AG08395 (cell line): ENCODE results near the gene GRIN2A.

Source experiments
- DNase-seq: peaks from one replicate; pipeline ENCODE4 v3.0.0; 2012; ENCODE audit warnings: mixed read lengths, low spot score

GRIN2A gene

DNA sequence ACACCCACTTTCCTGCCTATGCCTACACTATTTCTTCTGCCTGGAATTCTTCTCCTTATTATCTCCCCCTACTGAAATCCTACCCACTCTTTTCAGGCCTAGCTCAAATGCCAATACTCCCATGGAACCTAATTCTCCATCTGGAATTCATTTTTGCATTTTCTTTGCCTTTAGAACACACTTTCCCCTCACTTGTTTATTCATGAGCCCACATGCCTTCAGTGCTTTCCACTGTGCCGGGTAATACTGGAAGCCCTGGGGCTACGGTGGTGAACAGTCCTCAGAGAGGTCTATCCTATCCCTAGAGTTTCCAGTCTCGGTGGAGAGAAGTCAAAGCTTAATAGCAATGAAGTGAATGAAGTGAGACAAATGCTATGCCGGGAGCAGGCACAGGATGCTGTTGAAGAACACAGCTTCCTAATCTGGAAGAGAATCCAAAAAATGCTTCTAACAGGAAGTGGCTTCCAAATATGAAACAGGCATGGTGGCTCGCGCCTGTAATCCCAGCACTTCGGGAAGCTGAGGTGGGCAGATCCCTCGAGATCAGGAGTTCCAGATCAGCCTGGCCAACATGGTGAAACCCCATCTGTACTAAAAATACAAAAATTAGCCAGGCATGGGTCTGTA, 322.4 kb downstream of the GRIN2A start:
- DNase-seq = no peak

DNA sequence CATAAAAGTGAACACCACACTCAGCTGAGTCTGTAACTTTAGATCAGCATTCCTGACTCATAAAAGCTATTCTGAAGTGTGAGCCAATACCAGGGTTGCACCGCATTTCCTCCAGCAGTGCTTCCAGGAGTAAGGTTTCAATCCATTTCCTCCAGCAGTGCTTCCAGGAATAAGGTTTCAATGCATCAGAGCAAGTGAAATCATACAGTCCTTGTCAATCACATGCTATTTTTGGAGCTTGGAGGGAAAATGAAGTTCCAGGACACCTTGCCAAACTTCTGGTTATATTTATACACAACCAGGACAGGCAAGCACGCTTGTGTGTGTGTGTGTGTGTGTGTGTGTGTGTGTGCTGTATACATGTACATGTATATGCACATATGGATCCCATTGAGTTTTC, 327.6 kb downstream of the GRIN2A start:
- no peak for DNase-seq

DNA sequence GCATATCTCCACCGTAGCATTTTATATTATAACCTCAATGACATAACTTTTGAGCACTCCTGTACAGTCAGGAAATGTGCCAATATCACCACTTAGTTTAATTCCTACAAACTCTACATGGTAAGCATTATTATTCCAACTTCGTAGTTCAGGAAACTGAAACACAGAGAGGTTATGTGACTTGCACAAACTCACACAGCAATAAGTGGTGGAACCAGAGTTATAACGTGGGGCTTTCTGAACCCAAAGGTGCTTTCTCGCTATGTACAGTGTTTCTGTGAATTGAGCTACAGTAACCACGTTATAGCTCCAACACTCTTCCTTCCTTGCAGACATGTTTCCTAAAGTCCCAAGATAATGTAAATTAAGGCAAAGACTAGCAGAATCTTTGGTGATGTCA, 330.2 kb downstream of the GRIN2A start:
- DNase-seq = no peak

DNA sequence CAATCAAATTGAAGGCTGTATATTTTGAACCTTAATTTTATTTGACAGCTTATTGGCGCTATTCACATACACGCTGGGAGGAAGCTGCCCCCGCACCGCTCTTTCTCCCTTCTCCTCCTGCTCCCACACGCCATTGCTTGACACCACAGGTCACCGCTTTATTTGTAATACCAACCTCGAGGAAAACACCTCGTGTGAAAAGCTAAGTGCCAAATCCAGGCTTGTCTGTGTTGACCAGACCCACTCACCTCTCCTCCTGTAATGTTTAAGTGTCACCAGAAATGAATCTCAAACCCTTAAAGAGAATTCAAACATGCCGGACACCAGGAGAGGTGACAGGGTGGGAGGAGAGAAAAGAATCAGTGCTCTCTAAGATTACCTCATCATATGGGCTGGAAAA, 331.4 kb downstream of the GRIN2A start:
- no peak for DNase-seq

DNA sequence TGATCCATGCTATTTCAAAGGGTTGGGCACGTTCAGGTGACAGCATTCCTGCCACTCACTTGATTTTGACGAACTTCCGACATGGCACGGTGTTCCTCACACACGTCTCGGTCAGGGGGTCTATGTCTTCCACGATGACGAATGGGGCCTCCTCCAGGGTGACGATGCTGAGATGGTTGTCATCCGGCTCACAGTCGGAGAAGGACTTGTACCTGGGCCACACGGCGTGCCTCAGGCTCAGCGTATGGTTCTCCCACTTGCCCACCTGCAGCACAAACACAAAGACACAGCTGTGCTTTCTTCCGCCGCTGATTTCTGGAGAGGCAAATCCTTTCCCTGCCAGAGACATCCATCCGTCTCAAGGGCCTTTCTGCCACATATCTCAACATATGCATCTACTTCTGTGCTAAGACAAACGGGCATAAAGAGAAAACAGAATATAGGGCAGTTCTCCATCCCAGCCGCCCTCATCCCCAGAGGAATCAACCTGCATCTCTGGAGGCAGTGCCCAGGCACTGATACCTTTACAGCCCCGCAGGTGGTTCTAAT, 332.5 kb downstream of the GRIN2A start:
- no peak for DNase-seq

DNA sequence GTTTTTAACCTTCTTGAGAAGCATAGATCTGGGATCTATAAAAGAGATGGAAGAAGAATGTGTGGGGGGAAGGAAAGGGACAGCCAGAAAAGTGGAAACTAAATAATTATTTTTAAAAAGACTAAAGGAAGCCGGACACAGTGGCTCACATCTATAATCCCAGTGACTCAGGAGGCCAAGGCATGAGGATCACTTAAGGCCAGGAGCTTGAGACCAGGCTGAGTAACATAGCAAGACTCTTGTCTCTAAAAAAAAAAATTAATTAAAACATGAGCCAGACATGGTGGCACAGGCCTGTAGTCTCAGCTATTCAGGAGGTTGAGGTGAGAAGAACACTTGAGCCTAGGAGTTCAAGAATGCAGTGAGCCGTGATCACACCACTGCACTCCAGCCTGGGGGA, 335.1 kb downstream of the GRIN2A start:
- no peak for DNase-seq

DNA sequence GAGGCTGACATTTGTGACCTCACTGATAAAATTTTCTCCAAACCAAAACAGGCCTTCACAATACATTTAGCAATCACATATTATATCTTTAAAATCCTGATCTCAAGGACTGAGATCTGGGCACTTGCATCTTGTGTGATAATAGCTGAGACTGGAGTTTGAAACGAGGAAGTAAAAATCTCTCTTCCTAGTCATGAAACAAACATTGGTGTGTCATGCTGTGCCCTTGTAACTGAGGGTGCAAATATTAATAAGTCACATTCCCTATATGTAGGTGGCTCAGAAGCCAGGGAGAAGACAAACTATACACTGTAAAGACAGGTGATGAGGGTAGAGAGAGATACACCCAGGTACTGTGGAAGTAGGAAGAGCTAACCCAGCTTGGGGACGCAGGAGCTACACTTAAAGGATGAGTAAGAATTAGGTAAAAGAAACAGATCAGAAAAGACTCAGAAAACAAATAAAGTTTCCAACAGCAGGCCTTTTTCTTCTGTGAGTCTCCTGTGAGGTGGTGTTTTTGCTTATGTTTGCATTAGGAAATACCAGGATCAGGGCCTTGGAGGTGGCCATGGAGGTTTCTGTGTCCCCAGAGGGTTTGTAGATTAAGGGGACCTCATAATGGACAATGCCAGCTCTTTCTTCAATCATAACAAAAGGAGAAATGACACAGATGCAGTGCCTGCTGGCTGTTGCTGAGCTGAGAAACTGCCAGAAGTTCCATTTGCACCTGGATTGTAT, 335.7 kb downstream of the GRIN2A start:
- DNase-seq = no peak

DNA sequence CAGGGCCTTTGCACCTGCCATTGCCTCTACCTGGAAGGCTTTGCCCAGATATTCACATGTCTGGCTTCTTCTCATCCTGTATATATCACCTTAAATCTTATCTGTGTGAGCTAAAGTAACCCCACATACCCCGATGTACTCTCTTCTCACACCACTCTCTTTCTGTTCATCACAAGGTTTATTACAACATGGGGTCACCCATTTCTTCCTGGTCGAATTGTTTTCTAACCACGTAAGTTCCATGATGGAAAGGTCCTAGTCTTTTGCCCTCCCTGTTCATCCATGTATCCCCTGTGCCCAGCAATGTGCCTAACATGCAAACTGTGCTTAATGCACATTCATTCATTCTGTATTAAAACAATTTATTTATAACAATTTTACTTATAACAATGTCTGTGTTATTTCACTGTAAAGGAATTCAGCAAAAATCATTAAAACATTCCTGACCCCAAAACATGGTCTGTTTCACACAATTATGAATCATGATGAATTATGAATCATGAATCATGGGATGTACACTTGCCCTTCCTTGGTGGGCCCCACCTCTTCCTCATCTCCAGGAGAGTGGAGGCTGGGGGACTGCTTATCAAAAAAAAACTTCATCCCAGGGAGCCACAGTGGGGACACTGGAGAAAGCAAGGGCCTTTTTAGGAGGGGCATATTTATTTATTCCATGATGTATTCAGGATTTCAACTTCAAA, 336.4 kb downstream of the GRIN2A start:
- no peak for DNase-seq

DNA sequence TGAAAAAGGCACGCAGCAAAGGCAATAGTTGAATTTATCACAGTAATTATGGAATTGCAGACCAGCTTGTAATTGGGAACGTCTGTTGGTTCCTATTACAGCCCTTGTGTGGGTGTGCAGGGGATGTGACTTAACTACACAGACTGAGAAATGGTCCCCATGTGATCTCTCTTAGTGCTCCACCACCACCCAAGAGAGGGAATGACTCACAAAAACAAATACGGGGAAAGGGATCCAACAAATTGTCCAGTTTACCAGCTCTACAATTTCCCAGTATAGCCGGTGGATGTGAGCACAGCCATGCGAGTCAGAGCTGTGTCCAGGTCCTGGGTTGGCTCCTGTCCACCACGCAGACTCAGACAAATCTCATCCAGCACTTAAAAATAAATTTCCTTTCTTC, 337.9 kb downstream of the GRIN2A start:
- DNase-seq = no peak

DNA sequence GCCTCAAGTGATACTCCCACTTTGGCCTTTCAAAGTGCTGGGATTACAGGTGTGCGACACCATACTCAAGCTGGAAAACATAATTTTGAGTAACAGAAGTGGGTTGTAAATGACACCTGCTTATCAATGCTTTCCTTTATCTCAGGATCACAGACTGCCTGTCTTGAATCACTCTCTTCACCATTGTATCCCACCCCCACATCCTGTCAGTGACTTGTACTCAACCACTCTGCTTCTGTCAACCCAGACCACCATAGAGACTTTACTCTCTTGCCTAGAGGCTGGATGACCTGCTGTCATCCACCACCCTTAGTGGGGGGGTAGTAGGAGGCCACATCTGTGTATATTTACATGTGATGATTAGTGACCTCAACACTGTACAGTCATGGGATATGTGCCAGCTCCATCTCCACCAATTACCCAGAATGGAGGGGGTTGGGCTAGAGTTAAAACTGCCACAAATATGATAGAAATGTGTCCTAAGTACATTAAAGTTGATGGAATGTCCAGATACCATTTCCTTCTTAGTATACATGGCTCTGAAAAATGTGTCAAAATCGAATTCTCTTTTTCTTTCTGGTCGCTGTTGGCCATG, 338.7 kb downstream of the GRIN2A start:
- DNase-seq = no peak

DNA sequence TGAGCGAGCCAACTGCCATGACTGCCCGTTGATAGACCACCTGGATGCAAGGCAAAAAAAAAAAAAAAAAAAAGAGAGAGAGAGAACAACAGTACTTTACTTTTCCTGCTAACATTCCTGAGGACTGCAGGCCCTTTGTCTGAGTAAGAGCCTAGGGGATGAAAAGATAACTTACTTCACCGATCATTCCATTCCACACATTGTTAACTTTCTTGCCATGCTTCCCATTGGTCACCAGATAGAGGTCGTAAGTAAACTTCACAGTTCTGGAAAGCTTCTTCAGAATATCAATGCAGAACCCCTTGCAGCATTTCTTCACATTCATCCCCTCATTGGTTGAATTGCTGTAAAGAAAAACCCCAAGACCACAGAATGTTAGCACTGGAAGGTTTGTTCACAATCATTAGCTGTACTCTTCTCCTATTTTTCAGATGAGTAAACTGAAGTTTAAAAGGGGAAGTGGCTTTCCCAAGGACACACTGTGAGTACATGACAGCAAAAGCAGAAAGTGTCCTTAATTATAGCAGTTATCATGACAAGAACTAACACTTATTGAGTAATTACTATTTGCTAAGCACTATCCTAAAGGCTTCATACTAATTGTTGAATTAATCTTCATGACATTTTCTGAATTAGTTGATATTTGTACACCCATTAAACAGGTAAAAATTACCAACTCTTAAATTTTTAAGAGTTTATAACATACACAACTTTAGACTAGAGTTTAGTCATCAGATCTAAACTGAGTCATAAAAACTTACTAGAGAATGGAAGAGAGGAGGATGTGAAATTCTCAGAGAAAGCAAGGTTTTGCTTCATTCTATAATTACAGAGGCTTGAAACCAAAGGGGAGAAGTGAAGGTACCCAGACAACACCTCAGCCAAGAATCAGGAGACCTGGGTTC, 341.2 kb downstream of the GRIN2A start:
- DNase-seq = no peak

DNA sequence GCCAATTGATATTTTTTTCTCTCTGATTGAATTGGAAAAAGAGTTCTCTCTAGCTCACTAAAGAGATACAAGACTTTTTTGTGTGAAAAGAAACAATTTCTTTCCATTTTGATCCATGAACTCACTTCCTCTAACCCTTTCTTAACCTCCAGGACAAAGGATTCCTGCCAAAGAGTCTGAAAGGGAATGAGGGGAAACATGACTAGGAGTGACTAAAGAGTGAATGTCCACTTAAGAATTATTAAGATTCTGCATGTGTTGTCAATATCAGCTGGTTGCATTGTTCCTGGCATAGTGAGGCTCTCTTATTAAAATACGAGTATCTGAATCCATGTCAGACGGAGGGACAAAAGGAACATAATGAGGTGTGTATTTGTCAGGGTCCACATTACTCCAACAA, 344.7 kb downstream of the GRIN2A start:
- DNase-seq = no peak

DNA sequence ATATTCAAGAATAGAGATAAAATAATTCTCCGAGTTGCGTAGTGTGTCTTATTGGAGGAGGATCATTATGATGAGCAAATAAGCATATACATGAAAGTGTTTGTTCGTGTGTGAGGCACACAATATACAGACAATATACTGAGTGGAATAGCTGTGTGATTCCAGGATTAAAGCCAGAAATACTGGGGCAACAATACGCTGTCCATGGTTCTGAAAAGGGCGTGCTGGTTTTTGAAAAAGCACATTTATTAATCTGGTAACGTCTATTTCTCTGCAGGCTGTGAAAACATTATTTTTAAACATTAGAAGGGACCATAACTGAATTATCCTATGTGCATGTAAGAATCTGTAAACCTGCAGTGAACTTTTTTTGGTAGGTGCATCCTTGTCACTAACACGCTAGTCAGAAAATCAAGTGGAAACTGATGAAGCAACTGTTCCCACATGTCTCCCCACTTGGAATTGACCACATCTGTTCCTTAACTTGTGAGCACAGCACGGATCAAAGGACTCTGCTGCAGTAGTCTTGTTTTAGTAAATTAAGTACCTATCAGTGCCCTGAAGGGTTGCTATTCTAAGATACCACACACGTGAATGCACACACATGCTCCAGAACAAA, 346.0 kb downstream of the GRIN2A start:
- peak; percentile 34 for DNase-seq

DNA sequence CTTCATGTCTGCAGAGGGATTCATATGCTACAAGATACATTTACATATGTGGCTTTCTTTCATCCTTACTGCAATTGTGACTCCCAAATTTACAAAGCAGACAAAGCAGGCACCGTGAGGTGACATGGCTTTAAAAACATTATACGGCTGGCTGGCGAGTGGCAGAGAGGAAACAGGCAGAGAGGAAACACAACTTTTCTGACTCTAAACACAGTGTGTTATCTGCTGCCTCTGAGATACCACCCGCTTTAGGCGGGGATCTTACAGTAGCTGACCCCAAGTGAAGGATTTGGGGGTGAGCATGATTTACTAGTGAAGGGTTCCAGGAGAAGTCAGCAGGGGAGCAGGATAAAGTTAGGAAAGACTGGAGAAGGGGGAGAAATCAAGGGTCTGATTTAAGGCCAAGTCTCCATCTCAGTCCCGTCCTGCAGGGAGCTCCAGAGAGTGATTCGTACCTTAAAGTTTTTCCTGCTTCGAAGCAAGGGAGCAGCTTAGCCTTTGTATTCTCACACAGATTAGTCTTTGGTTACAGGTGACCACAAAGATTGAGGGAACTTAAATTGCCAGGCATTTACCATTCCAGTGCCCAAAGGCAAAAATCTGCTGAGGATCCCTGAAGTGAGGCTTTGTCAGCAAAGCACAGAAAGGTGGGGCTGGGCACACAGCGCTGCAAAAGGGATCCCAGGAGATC, 355.0 kb downstream of the GRIN2A start:
- DNase-seq = no peak

DNA sequence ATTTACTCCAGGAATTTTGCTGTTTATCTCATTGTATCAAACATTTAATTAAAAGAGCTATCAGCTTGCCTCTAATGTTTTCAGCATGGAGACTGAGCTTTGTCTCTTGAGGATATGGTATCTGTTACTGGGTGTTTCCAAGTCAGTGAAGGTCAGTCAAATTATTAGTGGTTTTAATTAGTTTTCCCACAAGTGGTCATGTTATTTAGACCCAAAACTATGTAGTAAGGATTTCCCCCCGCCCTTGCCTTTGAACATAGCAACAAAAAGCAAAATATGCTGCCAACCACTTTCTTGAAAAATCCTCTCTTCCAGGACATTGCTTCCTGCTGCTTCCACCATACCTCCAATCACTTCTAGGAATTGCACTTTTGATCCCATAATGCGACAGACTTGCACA, 355.6 kb downstream of the GRIN2A start:
- no peak for DNase-seq

DNA sequence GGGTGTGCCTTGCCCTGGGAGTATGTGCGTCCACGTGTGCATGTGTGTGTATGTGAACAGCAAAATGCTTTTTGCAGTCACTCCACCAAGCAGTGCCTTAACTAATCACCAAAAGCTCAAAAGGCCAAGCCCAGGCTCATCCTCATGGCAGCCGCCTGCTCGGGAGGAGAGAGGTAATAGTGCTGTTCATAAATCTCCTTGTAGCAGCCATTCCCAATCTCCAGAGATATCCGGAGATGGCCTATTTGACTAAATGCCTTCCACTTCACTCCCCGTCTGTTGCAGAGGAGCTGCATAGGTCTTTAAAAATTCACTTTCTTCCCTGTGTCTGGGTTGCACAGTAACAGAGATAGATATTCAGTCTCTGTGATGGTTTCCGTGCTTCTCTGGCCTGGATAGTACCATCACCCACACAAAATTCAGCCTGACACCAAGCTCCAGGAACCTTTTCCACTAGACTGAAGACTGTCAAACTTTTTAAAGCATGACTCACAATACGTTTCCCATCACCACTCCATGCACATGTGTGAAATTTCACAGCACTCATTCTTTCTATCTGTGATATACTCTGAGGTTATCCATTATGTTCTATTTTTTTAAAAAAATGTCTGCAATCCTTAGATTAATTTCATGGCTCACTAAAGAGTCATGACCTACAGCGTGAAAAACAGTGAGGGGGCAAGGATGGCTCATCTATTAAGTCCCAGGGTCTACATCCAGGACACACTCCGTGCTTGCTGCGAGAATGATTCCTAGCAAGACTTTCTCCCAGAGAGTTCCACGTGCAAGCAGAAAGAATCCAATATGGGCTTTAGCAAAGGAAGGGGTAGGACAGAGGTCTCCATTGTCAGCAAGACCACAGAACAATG, 357.8 kb downstream of the GRIN2A start:
- no peak for DNase-seq

DNA sequence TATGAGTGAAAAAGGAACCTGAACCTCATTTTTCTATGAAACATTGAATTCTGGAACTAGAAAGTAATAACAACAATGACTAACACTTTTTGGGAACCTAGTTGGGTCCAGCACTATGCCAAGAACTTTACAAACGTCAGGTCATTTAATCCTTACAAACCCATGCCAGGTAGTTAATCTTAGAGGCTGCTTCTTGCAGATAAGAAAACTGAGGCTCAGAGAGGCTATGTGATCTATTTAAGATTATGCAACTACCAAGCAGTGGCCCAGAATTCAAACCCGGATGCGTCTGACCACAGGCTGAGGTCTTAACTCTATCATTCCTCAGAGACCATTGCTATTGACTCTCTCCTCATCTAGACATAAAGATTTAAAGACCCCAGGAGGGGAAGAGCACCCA, 358.7 kb downstream of the GRIN2A start:
- DNase-seq = no peak

DNA sequence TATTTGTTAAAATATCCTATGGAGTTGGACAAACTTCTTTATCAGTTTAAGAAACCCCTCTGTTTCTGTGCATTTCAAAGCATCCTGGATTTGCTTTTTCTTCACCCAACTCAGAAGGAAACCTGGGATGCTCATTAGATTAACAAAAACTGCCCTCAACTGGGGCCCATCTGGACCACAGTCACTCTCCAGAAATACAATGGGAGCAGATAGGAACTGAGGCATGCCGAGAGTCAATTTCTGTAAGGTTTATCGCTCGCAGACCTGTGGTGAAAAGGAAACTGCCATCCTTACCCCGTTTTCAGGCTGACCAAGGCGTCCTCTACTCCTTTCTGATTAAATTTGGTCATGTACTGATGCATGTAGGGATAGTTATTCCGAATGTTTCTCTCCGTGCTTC, 360.3 kb downstream of the GRIN2A start:
- no peak for DNase-seq

DNA sequence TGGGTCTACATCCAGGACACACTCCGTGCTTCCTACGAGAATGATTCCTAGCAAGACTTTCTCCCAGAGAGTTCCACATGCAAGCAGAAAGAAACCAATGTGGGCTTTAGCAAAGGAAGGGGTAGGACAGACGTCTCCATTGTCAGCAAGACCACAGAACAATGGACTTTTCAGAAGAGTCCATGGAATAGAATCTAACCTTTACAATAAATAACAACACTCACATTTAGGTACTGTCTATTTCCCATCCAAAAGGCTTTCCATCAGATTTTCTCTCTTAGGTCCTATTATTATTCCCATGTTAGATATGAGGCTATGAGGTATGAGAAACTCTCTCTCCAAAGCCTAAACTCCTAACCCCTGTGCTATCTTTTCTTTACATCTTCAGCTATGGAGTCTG, 360.9 kb downstream of the GRIN2A start:
- DNase-seq = no peak
